ENCODE results near the gene MLF1.

GRCh38 chr3:158625881-158626280, 54.9 kb downstream of the MLF1 start:
- TF ChIP-seq, protein P1, sequence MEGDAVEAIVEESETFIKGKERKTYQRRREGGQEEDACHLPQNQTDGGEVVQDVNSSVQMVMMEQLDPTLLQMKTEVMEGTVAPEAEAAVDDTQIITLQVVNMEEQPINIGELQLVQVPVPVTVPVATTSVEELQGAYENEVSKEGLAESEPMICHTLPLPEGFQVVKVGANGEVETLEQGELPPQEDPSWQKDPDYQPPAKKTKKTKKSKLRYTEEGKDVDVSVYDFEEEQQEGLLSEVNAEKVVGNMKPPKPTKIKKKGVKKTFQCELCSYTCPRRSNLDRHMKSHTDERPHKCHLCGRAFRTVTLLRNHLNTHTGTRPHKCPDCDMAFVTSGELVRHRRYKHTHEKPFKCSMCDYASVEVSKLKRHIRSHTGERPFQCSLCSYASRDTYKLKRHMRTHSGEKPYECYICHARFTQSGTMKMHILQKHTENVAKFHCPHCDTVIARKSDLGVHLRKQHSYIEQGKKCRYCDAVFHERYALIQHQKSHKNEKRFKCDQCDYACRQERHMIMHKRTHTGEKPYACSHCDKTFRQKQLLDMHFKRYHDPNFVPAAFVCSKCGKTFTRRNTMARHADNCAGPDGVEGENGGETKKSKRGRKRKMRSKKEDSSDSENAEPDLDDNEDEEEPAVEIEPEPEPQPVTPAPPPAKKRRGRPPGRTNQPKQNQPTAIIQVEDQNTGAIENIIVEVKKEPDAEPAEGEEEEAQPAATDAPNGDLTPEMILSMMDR (conservative IDR thresholded peaks at IDR 0.05 in 1 of 2, IDR thresholded peaks at IDR 0.05 in 1 of 2; ENCODE audit: extremely low read depth in 1 of 2, insufficient read depth in 1 of 2, low read depth in 1 of 2, low read length in 2 of 2) = no peak
- no peak for TF ChIP-seq EZH2 (IDR thresholded peaks at IDR 0.05; ENCODE audit: borderline replicate concordance, low read length)
